Keratinocyte (primary cell): Measurements from ENCODE around the gene TBC1D8B. TPM values are rescaled to one million over a fixed set of nuclear protein-coding genes. Genes with fewer than 3 reads are reported as not detected.

ENCODE experiments used
- DNase-seq: peaks from one replicate; pipeline ENCODE4 v3.0.0-alpha.2; 2011; ENCODE audit warnings: low read depth, missing footprints, low spot score
- FAIRE-seq: peaks from 2 replicates; lab custom pipeline; 2011; peaks lifted over from hg19 to GRCh38; lab: Jason Lieb, UNC
- H2AFZ ChIP-seq: 2 replicates; pipeline ENCODE4 v1.6.0; 2012; ENCODE audit warnings: low read length, control low read depth, inconsistent platforms; ENCODE audit not compliant: control insufficient read depth
- H3K27ac ChIP-seq: 2 replicates; pipeline ENCODE4 v1.5.1; 2011; ENCODE audit warnings: low read length; ENCODE audit not compliant: control insufficient read depth, insufficient read depth
- H3K27me3 ChIP-seq: 3 replicates; pipeline ENCODE4 v1.6.0; 2011; ENCODE audit warnings: low read length; ENCODE audit not compliant: control insufficient read depth, insufficient read depth; ENCODE audit errors: extremely low read depth
- H3K36me3 ChIP-seq, 2 experiments: 2 replicates in 1 of 2; 3 replicates in 1 of 2; pipeline ENCODE4 v1.5.1; 2011; ENCODE audit warnings: low read length in 2 of 2, mild to moderate bottlenecking in 1 of 2; ENCODE audit not compliant: control insufficient read depth in 2 of 2, insufficient read depth in 2 of 2; ENCODE audit errors: extremely low read depth in 1 of 2
- H3K4me1 ChIP-seq: 3 replicates; pipeline ENCODE4 v1.5.1; 2011; ENCODE audit warnings: low read length; ENCODE audit not compliant: control insufficient read depth, insufficient read depth; ENCODE audit errors: extremely low read depth
- H3K4me2 ChIP-seq: 3 replicates; pipeline ENCODE4 v1.6.0; 2011; ENCODE audit warnings: low read depth, low read length; ENCODE audit not compliant: control insufficient read depth, insufficient read depth; ENCODE audit errors: extremely low read depth
- H3K4me3 ChIP-seq, 3 experiments: fragments of 200-600 bp in 1 of 3; sonication (generic) in 1 of 3; 2 replicates in 2 of 3; 3 replicates in 1 of 3; pipeline ENCODE4 v1.5.1; 2011 to 2016; ENCODE audit warnings: low read length in 3 of 3, mild to moderate bottlenecking in 3 of 3, control low read depth in 2 of 3, inconsistent platforms in 1 of 3, low read depth in 1 of 3, mixed read lengths in 1 of 3, mixed run types in 1 of 3, moderate library complexity in 1 of 3; ENCODE audit not compliant: control insufficient read depth in 2 of 3, insufficient read depth in 2 of 3; ENCODE audit errors: extremely low read depth in 1 of 3
- H3K79me2 ChIP-seq: 2 replicates; pipeline ENCODE4 v1.6.0; 2012; ENCODE audit warnings: low read length; ENCODE audit not compliant: control insufficient read depth, insufficient read depth
- H3K9ac ChIP-seq: 3 replicates; pipeline ENCODE4 v1.6.0; 2011; ENCODE audit warnings: low read length; ENCODE audit not compliant: control insufficient read depth, insufficient read depth; ENCODE audit errors: extremely low read depth
- H3K9me1 ChIP-seq: 3 replicates; pipeline ENCODE4 v1.6.0; 2011; ENCODE audit warnings: low read length; ENCODE audit not compliant: control insufficient read depth, insufficient read depth; ENCODE audit errors: extremely low read depth
- H3K9me3 ChIP-seq: 2 replicates; pipeline ENCODE4 v1.5.1; 2012; ENCODE audit warnings: low read depth, low read length; ENCODE audit not compliant: control insufficient read depth
- H4K20me1 ChIP-seq: 3 replicates; pipeline ENCODE4 v1.6.0; 2011; ENCODE audit warnings: low read length; ENCODE audit not compliant: control insufficient read depth, insufficient read depth; ENCODE audit errors: extremely low read depth
- CTCF ChIP-seq, 3 experiments: IDR thresholded peaks in 1 of 3; conservative IDR thresholded peaks in 1 of 3; optimal IDR thresholded peaks in 1 of 3; 2 replicates in 2 of 3; 3 replicates in 1 of 3; pipeline versions ENCODE3 to v1.5.1; 2011; ENCODE audit warnings: low read length in 3 of 3, mild to moderate bottlenecking in 3 of 3, moderate library complexity in 2 of 3, control low read depth in 1 of 3, inconsistent platforms in 1 of 3; ENCODE audit not compliant: insufficient read depth in 2 of 3; ENCODE audit errors: extremely low read depth in 1 of 3
- EZH2 ChIP-seq: IDR thresholded peaks from one replicate; pipeline ENCODE4 v1.6.1; 2012; ENCODE audit warnings: inconsistent platforms, mild to moderate bottlenecking, low read length, moderate library complexity
- dilution Hi-C: fragments of 300-500 bp; cut with MboI; formaldehyde crosslinking; loops from one replicate; pipeline ENCODE4 v1.7.0; 2020; ENCODE audit warnings: low sequenced_read_pairs; ENCODE audit not compliant: extremely low pct_ligation_motif_present
- polyA plus RNA-seq, 5 experiments: library from polyadenylated mRNA; depleted of rRNA in 3 of 5; stranded (reverse) in 3 of 5; stranded (forward) in 1 of 5; unstranded in 1 of 5; fragments of >200 nt; gene quantifications; 1 replicate in 1 of 5; 2 replicates in 3 of 5; 3 replicates in 1 of 5; pipeline versions ENCODE4 v1.2.1 to v1.2.3, GENCODE V29; 2011 to 2012; ENCODE audit warnings: missing spikeins in 2 of 5, low read depth in 1 of 5, low replicate concordance in 1 of 5

The TBC1D8B gene
- polyA plus RNA-seq, 1 donor (not counting 4 experiments of a cell fraction or from before 2014, with no cell fraction given), result 5.4 TPM

GRCh38 chrX:106894392-106894909, 92.0 kb downstream of the TBC1D8B start:
- DNase-seq, result no peak
- no peak overlapping the region for H3K4me3 ChIP-seq
- peaks cover 13% of the 10 kb centered on the region for H3K4me1 ChIP-seq
- H3K27ac ChIP-seq, result no peak overlapping the region
- no peaks in the 10 kb centered on the region for H4K20me1 ChIP-seq
- TF ChIP-seq CTCF (optimal IDR thresholded peaks at IDR 0.05 in 1 of 3, IDR thresholded peaks at IDR 0.05 in 1 of 3, conservative IDR thresholded peaks at IDR 0.05 in 1 of 3; ENCODE audit: extremely low read depth in 1 of 3, insufficient read depth in 2 of 3, low read length in 3 of 3) (peak; percentile 85 to 93 (median 87)), EZH2 (no peak)
- FAIRE-seq, result peak; percentile 79
- no peaks in the 10 kb centered on the region for H3K9me1 ChIP-seq
- H3K36me3 ChIP-seq, result no peaks in the 10 kb centered on the region
- H2AFZ ChIP-seq, result peak overlapping the region; percentile 63
- dilution Hi-C loops, result no loop called here
- no peak overlapping the region for H3K9ac ChIP-seq
- H3K27me3 ChIP-seq, result no peaks in the 10 kb centered on the region
- peak overlapping the region; percentile 46 for H3K4me2 ChIP-seq
- no peaks in the 10 kb centered on the region for H3K79me2 ChIP-seq
- H3K9me3 ChIP-seq, result no peaks in the 10 kb centered on the region

GRCh38 chrX:106894978-106895452, 92.5 kb downstream of the TBC1D8B start:
- H2AFZ ChIP-seq, result no peak overlapping the region
- no peaks in the 10 kb centered on the region for H3K9me1 ChIP-seq
- no peaks in the 10 kb centered on the region for H3K79me2 ChIP-seq
- peak overlapping the region; percentile 46 for H3K4me2 ChIP-seq
- no peaks in the 10 kb centered on the region for H3K27me3 ChIP-seq
- dilution Hi-C loops, result no loop called here
- H3K36me3 ChIP-seq, result no peaks in the 10 kb centered on the region
- H3K9ac ChIP-seq, result no peak overlapping the region
- no peaks in the 10 kb centered on the region for H4K20me1 ChIP-seq
- H3K27ac ChIP-seq, result no peak overlapping the region
- peak; percentile 87 for FAIRE-seq
- peaks cover 13% of the 10 kb centered on the region for H3K4me1 ChIP-seq
- H3K9me3 ChIP-seq, result no peaks in the 10 kb centered on the region
- H3K4me3 ChIP-seq, result no peak overlapping the region
- no peak for DNase-seq
- TF ChIP-seq EZH2, result no peak
- no peak for TF ChIP-seq CTCF (optimal IDR thresholded peaks at IDR 0.05 in 1 of 3, IDR thresholded peaks at IDR 0.05 in 1 of 3, conservative IDR thresholded peaks at IDR 0.05 in 1 of 3; ENCODE audit: extremely low read depth in 1 of 3, insufficient read depth in 2 of 3, low read length in 3 of 3)
